Muscle of leg (tissue), 11 donors: Measurements from ENCODE around the gene GTF3A. TPM values are rescaled to one million over a fixed set of nuclear protein-coding genes. Genes with fewer than 3 reads are reported as not detected.

Source experiments
- DNase-seq: peaks from one replicate; pipeline ENCODE4 v3.0.0; 2013
- H3K27ac ChIP-seq: one replicate; pipeline ENCODE4 v1.5.1; 2013; ENCODE audit warnings: mild to moderate bottlenecking, low read length, control low read depth
- H3K27me3 ChIP-seq: one replicate; pipeline ENCODE4 v1.6.1; 2013; ENCODE audit warnings: low read length; ENCODE audit not compliant: control insufficient read depth, insufficient read depth
- H3K36me3 ChIP-seq: one replicate; pipeline ENCODE4 v1.6.1; 2013; ENCODE audit warnings: low read length; ENCODE audit not compliant: control insufficient read depth, insufficient read depth
- H3K4me1 ChIP-seq: one replicate; pipeline ENCODE4 v1.6.1; 2013; ENCODE audit warnings: low read length; ENCODE audit not compliant: control insufficient read depth, insufficient read depth
- H3K4me3 ChIP-seq: one replicate; pipeline ENCODE4 v1.5.1; 2013; ENCODE audit warnings: low read length, control low read depth
- H3K9me3 ChIP-seq: replicated peaks from 2 replicates; pipeline ENCODE4 v1.6.1; 2013; ENCODE audit warnings: low read depth, low read length; ENCODE audit not compliant: control insufficient read depth
- WGBS: methylation state at CpG from one replicate; pipeline ENCODE4 v1.1.5; 2013; ENCODE audit warnings: missing lambda C conversion rate; ENCODE audit not compliant: insufficient coverage; 5-methylcytosine and 5-hydroxymethylcytosine counted together
- polyA plus RNA-seq, 8 donors: library from polyadenylated mRNA; unstranded; fragments of 120-200 nt; gene quantifications; one replicate each; pipeline versions ENCODE4 v1.2.1 to v1.2.3, GENCODE V29; 2013; ENCODE audit warnings: inconsistent platforms in 1 of 8, low replicate concordance in 1 of 8; ENCODE audit not compliant: insufficient read length in 8 of 8, insufficient read depth in 1 of 8
- total RNA-seq: library from RNA; stranded (reverse); fragments of 120-200 nt; gene quantifications from one replicate; pipeline ENCODE4 v1.2.4, GENCODE V29; 2013

The GTF3A gene
- total and polyA plus RNA-seq, 9 donors: 131 to 161 (median 146) TPM

DNA sequence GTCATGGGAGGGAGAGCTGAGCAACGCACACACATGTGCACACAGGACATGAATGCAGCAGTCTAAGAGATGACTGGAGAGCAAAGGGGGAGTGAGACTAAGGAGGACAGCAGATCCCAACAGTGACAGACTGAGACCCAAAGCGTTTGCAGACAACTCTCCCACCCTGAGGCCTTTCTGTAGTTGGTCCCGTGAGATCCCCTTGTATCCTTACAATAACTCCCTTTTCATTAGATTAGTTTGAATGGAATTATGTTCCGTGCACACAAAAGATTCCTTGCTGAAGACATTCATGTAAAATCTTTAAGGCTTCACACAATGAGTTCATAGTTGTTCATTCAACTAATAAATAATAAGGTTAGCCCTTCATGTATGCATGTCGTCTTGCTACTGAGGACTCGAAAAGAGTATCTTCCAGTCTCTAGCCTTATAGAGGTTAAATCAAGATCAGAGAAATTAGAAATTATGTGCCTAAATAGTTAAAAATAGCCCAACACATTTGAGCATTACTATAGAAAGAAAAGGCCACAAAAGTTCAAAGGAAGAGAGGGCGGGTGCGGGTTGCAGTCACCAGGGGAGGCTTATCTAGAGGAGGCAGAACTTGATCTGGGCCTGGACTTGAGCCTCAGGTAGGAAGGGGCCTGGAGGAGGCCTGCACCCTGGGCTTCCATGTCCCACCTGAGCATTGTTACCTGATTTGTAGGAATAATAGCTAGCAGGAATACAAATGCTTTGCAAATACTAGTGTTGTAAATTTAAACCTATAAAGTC lies 3.1 kb upstream of the GTF3A start:
- no peaks in the 10 kb centered on the region for H3K9me3 ChIP-seq
- no peaks in the 10 kb centered on the region for H3K36me3 ChIP-seq
- H3K4me1 ChIP-seq: peaks cover 22% of the 10 kb centered on the region
- no peaks in the 10 kb centered on the region for H3K27me3 ChIP-seq
- no peak overlapping the region for H3K27ac ChIP-seq
- H3K4me3 ChIP-seq: no peak overlapping the region
- 87% methylated on average over 3 of the region's 8 CpGs for WGBS
- DNase-seq: no peak

DNA sequence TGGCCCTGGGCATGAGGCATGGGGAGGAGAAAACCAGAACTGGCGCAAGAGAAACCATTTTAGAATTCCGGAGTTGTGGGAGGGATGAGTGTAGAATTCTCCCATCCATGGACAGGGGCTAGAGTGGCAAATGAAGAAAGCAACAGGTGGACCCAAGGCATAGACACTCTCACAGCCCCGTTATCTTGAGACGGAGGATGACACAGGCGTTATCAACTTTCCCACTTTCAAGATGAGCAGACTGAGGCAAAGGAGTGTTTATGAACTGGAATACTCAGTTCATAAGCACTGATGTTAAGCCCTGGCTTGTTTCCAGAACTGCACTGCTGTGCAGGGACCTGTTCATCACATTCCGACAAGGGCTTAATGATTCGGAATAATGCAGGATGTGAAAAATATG lies 1.1 kb upstream of the GTF3A start:
- 82% methylated on average over 3 of the region's 7 CpGs for WGBS
- DNase-seq: peak; percentile 36
- no peak overlapping the region for H3K4me3 ChIP-seq

DNA sequence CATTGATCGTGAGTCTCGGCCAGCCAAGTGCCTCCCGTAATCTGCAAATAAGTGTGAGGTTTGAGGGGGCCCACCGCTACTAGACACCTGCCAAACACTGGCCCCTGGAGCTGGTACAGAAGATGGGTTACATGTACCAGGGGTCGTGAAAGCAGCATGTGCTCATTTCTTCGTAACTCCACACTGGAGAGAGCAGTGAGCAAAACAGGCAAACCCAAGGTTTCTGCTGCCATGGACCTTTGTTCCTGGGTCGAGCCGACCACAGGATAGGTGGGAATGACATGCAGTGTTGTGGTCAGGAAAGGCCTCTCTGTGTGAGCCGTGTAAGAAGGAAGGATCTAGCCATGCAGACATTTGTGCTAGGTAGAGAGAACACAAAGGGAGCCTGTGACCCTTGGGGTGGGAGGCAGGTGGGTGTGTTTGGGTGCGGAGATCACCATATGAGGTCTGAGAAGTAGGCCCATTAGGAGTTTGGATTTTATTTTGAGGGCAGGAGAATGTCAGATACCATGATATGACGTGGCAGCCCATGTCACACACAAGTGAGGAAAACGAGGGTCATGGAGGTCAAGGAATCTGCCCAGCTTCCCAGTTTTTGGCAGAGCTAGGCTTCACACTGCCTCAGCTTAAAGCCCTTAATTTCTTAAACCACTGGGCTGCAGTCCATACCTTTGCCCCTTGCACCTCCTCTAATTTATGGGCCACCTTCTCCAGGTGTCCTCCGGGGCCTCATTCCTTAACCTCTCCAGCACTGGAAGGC lies 919 bp downstream of the GTF3A start:
- WGBS: 30% methylated on average over 9 of the region's 13 CpGs
- no peak for DNase-seq
- Histone ChIP-seq H3K4me1 (peaks cover 35% of the 10 kb centered on the region), H3K27ac (peak overlapping the region; percentile 74), H3K4me3 (peak overlapping the region; percentile 91), H3K9me3 (no peaks in the 10 kb centered on the region), H3K27me3 (no peaks in the 10 kb centered on the region), H3K36me3 (peaks cover 29% of the 10 kb centered on the region)

More for the DNA sequence above, 1.1 kb upstream of the GTF3A start:
- H3K9me3 ChIP-seq: no peaks in the 10 kb centered on the region
- H3K27ac ChIP-seq: no peak overlapping the region
- peaks cover 18% of the 10 kb centered on the region for H3K36me3 ChIP-seq
- no peaks in the 10 kb centered on the region for H3K27me3 ChIP-seq
- peaks cover 35% of the 10 kb centered on the region for H3K4me1 ChIP-seq

DNA sequence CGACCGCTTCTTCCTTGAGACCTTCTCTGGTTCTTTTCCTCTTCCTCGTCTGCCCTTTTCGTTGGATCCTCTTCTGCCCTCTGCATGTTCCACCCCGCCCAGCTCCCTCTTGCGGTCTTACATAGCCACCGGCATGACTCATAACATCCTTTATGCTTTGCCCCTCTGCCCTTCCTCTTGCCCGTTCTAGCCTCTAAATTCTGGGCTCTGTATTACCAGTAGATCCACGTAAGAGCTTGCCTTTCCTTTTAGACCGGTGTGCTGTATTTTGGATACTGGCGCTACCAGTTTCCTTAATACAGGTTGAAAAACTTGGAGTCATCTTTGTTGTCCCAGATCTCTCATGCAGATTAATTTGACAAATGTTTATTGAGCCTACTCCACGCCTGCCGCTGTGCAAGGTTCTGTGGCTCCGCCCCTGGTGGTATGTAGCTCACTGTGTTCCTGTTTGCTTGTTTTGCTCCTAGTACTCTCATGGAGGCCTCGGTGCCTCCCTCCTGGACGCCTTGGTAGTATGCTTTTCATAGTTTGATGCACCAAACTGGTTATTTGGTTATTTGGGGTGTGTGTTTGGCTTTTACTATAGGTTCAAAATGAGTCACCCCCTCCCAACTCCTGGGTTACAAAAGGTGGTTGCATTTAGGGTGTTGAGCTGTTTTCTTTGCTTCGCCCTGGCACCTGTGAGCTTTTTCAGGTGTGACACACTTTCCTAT lies 1.7 kb downstream of the GTF3A start:
- no peaks in the 10 kb centered on the region for H3K9me3 ChIP-seq
- peaks cover 31% of the 10 kb centered on the region for H3K36me3 ChIP-seq
- H3K27ac ChIP-seq: peak overlapping the region; percentile 74
- peak overlapping the region; percentile 91 for H3K4me3 ChIP-seq
- DNase-seq: peak; percentile 71
- H3K4me1 ChIP-seq: peaks cover 35% of the 10 kb centered on the region
- WGBS: 38% methylated on average over 9 of the region's 17 CpGs
- no peaks in the 10 kb centered on the region for H3K27me3 ChIP-seq

DNA sequence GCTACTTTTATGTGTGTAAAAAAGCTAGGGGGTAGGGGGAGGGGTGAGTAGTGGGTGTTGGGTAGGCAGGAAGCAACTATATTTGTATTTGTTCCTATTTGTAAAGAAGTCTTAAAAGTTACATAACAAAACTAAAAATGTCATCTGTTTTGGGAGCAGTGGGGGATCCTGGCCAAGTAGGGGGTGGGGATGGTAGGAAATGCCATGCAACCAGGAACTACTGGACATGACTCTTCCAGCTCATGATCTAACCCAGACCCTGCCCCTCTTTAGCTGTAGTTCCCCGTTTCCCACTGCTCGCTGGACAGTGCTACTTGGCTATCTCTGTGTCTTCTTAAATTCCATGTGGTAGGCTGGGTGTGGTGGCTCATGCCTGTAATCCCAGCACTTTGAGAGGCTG lies 3.2 kb downstream of the GTF3A start:
- Histone ChIP-seq H3K27ac (no peak overlapping the region), H3K27me3 (no peaks in the 10 kb centered on the region), H3K4me3 (no peak overlapping the region), H3K9me3 (no peaks in the 10 kb centered on the region), H3K4me1 (peaks cover 35% of the 10 kb centered on the region), H3K36me3 (peaks cover 43% of the 10 kb centered on the region)
- no CpG with 5 or more reads among the region's 2 CpGs for WGBS
- peak; percentile 28 for DNase-seq

DNA sequence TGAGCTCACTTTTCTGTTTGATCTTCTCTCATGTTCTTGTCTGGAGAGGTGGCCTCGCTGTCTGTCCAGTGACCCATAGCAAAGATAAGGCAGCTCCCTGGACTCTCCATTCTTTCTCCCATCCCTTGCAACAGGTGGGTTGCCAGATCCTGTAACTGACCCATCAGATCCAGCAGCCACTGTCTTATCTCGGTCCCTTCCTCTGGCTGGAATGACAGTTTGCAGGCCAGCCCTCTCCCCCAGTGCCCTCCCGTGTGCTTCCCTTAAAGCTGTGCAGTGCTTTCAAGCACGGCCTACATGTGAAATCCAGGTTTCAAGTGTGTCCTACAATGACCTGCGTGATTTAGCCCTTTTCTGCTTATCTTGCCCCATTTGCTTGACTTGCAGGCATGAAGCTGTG lies 3.7 kb downstream of the GTF3A start:
- H3K4me1 ChIP-seq: peaks cover 35% of the 10 kb centered on the region
- no peak overlapping the region for H3K27ac ChIP-seq
- 80% methylated on average over 5 of the region's 5 CpGs for WGBS
- peaks cover 47% of the 10 kb centered on the region for H3K36me3 ChIP-seq
- no peaks in the 10 kb centered on the region for H3K9me3 ChIP-seq
- no peaks in the 10 kb centered on the region for H3K27me3 ChIP-seq
- H3K4me3 ChIP-seq: no peak overlapping the region
- DNase-seq: no peak

DNA sequence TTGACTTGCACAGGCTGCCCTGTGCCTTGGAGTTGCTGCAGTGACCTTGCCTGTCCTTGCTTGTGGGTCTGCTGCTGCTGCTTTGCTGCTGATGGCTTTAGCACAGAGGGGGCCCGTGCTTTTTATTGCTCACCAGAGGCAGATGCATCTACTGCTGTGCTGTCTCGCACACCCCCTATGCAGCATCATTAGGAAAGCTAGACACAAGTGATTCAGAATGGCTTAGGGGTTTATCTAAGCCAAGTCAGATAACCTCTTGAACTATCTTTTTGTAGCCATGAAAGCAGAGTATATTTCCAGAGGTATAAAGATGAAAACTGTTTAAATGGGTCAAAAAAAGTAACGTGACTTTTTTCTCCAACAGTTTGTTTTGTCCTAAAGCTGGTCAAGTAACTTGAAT lies 7.8 kb downstream of the GTF3A start:
- Histone ChIP-seq H3K4me1 (peaks cover 4% of the 10 kb centered on the region), H3K27ac (no peak overlapping the region), H3K4me3 (no peak overlapping the region), H3K27me3 (no peaks in the 10 kb centered on the region), H3K36me3 (peaks cover 64% of the 10 kb centered on the region), H3K9me3 (no peaks in the 10 kb centered on the region)
- 20% methylated on average over 1 of the region's 3 CpGs for WGBS
- DNase-seq: no peak

DNA sequence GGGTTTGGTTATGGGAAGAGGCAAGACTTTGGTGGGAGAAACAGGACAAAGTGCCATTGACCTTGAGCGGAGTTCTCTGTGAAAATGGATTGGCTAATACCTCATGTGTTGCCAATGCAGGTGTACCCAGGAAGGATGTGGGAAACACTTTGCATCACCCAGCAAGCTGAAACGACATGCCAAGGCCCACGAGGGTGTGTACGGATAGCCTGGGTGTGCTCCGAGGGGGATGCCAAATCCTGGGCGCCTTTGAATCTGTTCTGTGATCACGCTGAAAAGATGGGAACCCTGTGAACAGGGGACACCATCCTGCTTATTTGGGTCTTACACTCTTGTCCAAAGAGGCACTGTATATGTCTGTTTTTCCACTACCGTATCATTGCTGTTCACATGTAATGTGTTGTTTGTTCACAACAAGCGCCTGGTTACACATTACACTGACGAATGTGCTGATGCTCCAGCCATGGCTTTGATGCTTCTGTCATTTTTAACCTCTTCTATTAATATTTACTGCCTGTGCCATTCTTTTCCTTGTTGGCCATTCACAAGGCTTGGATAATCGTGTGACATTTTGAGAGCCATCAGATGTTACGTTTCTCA lies 8.3 kb downstream of the GTF3A start:
- WGBS: 93% methylated on average over 8 of the region's 12 CpGs
- Histone ChIP-seq H3K27ac (no peak overlapping the region), H3K36me3 (peaks cover 60% of the 10 kb centered on the region), H3K9me3 (no peaks in the 10 kb centered on the region), H3K4me1 (no peaks in the 10 kb centered on the region), H3K27me3 (no peaks in the 10 kb centered on the region), H3K4me3 (no peak overlapping the region)
- no peak for DNase-seq

DNA sequence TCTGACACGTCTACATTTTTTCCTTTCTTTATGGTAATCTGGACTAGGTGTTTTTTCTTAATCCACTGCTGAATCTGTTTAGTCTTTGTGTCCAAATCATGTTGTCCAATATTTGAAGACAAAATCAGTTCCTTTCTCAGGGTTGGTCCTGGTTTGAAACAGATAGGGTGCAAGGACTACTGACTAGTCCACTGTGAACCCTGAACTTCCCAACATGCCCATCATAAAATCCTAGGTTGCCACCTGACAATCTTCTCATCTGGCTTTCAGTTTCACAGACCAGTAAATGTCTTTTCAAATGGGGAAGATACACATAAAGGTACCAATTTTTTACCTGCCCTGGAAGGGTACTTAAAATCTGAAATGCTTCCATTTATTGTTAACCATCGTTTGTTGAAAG lies 12.7 kb downstream of the GTF3A start:
- Histone ChIP-seq H3K36me3 (peaks cover 46% of the 10 kb centered on the region), H3K4me1 (no peaks in the 10 kb centered on the region), H3K4me3 (no peak overlapping the region), H3K27me3 (no peaks in the 10 kb centered on the region), H3K27ac (no peak overlapping the region), H3K9me3 (no peaks in the 10 kb centered on the region)
- WGBS: 100% methylated on average over 1 of the region's 2 CpGs
- DNase-seq: no peak

DNA sequence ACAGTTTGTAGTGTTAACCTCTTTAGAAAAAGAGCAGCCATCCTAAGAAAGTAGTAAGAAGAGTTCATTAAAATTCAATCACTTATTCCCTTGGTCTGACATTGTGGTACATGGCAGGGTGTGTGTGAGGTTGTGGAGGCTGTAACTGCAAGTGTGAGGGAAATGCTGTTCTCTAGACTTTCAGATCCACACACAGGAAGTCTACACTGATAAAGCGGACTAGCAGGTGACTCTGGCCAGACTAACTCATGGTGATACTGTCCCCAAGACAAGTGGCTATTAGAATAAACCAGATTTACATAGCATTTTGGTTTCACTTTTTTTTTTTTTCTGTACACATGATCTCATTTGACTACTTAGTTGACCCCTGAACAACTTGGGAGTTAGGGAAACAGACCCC lies 16.0 kb downstream of the GTF3A start:
- H3K4me3 ChIP-seq: no peak overlapping the region
- no peak for DNase-seq
- H3K9me3 ChIP-seq: no peaks in the 10 kb centered on the region
- H3K4me1 ChIP-seq: no peaks in the 10 kb centered on the region
- peaks cover 31% of the 10 kb centered on the region for H3K36me3 ChIP-seq
- H3K27ac ChIP-seq: no peak overlapping the region
- no peaks in the 10 kb centered on the region for H3K27me3 ChIP-seq
- WGBS: no CpG with 5 or more reads among the region's 1 CpG
